ENCODE results near the gene TM9SF2. TPM values are rescaled to one million over a fixed set of nuclear protein-coding genes. Genes with fewer than 3 reads are reported as not detected.

The TM9SF2 gene
- total RNA-seq, 8 experiments from 2014 or later: 56.8 to 140 (median 76.3) TPM

GRCh38 chr13:99525967-99526366 is 24.7 kb downstream of the TM9SF2 start:
- in situ Hi-C loops (cut with MboI; ENCODE audit: low pct_unique_long_range_greater_than_20kb in 2 of 9, low sequenced_read_pairs in 9 of 9, unreplicated experiment in 9 of 9): no loop called here
- Histone ChIP-seq H3K4me3 (no peak overlapping the region), H3K4me1 (replicated peaks in 1 of 2) (no peaks in the 10 kb centered on the region), H3K27ac (no peak overlapping the region)
- no peak for ATAC-seq (replicated peaks in 6 of 8)
- 60 to 100% (median 100%) methylated on average over 1 to 3 of the region's 4 CpGs; no CpG with 5 or more reads in 1 of the 10 experiments for WGBS, 10 experiments

DNA sequence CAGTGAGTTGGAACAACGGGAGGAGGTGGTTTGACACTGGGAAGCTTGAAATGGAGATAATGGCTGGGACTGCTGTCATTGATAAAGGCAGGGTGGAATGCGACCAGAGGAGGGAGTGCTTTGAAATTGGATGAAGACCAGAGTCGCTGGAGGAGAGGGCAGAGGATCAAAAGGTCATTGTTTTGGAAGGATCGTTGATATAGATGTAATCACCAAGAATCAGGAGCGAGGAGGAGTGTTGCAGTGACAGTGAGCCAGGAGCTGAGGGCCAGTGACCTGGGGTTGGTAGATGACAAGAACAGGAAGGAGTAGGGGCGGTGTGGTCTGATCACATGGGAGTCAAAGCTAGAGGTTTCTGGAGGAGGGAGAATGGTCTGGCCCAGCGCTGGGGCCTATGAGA is 25.3 kb downstream of the TM9SF2 start:
- WGBS, 10 experiments: 60 to 94% (median 79%) methylated on average over 1 to 7 of the region's 7 CpGs
- in situ Hi-C loops (cut with MboI; ENCODE audit: low pct_unique_long_range_greater_than_20kb in 2 of 9, low sequenced_read_pairs in 9 of 9, unreplicated experiment in 9 of 9): no loop called here
- no peak for ATAC-seq (replicated peaks in 6 of 8)
- H3K27ac ChIP-seq: no peak overlapping the region
- no peak overlapping the region for H3K4me3 ChIP-seq
- no peaks in the 10 kb centered on the region for H3K4me1 ChIP-seq (replicated peaks in 1 of 2)

DNA sequence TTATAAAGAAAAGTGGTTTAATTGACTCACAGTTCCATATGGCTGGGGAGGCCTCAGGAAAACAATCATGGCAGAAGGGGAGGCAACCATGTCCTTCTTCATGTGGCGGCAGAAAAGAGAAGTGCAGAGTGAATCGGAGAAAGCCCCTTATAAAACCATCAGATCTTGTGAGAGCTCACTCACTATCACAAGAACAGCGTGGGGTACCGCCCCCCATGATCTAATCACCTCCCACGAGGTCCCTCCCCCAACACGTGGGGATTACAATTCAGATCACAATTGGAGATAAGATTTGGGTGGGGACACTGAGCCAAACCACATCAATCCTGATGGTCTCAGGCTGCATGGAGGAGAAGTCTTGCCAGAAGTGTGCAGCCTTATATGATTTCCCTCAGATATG is 26.0 kb downstream of the TM9SF2 start:
- peak in 1 of 8 experiments; percentile 45 for ATAC-seq (replicated peaks in 6 of 8)
- 62 to 100% (median 100%) methylated on average over 1 to 5 of the region's 6 CpGs; no CpG with 5 or more reads in 4 of the 10 experiments for WGBS, 10 experiments
- in situ Hi-C loops (cut with MboI; ENCODE audit: low pct_unique_long_range_greater_than_20kb in 2 of 9, low sequenced_read_pairs in 9 of 9, unreplicated experiment in 9 of 9): no loop called here
- Histone ChIP-seq H3K4me1 (replicated peaks in 1 of 2) (no peaks in the 10 kb centered on the region), H3K27ac (no peak overlapping the region), H3K4me3 (no peak overlapping the region)

DNA sequence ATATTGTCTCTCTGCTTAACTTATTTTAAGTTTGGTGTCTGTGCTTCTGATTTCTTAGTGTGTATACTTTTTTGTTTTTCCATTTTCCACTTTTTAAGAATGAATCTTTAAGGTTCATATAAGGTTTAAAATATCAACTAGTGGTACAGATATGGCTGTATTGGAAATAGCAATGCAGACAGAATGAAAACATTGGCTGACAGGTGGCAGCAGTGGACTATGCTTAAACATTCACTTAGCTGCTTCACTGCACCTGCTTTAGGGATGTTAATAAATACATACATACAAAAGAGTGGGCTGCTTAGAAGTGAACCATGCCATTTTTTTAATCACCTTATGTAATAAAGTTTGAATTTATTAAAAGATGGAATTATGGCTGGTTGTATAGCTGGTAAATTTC is 27.3 kb downstream of the TM9SF2 start:
- Histone ChIP-seq H3K27ac (no peak overlapping the region), H3K4me3 (no peak overlapping the region), H3K4me1 (replicated peaks in 1 of 2) (no peaks in the 10 kb centered on the region)
- in situ Hi-C loops (cut with MboI; ENCODE audit: low pct_unique_long_range_greater_than_20kb in 2 of 9, low sequenced_read_pairs in 9 of 9, unreplicated experiment in 9 of 9): no loop called here
- ATAC-seq (replicated peaks in 6 of 8): peak in 2 of 8 experiments; percentile 28 to 78

DNA sequence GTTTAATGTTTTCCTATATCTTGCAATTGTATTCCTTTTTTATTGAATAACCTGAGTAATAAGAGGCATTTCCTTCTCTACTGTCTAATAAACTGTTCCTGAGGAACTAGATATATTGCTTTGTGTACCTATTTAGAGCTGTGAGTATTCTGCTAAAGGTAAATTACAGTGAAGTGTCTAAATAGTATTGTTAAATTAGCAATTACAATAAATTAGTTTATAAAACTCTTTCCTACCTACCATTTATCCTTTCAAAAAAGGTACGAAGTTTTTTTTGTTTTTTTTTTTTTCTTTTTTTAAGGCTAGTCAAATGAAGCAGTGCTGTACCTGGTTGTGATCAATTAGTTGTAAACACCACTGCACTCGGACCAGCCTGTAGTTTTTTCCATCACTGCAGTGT is 34.8 kb downstream of the TM9SF2 start:
- WGBS, 10 experiments: 59 to 100% (median 100%) methylated on average over 1 to 2 of the region's 2 CpGs; no CpG with 5 or more reads in 1 of the 10 experiments
- no peak for ATAC-seq (replicated peaks in 6 of 8)
- Histone ChIP-seq H3K4me3 (no peak overlapping the region), H3K27ac (no peak overlapping the region), H3K4me1 (replicated peaks in 1 of 2) (no peaks in the 10 kb centered on the region)
- in situ Hi-C loops (cut with MboI; ENCODE audit: low pct_unique_long_range_greater_than_20kb in 2 of 9, low sequenced_read_pairs in 9 of 9, unreplicated experiment in 9 of 9): no loop called here

- no peak for ATAC-seq (replicated peaks in 6 of 8)
- H3K4me3 ChIP-seq: no peak overlapping the region
- 100% methylated on average over 1 of the region's 1 CpG; no CpG with 5 or more reads in 3 of the 10 experiments for WGBS, 10 experiments
- in situ Hi-C loops (cut with MboI; ENCODE audit: low pct_unique_long_range_greater_than_20kb in 2 of 9, low sequenced_read_pairs in 9 of 9, unreplicated experiment in 9 of 9): no loop called here
- no peak overlapping the region for H3K27ac ChIP-seq
- H3K4me1 ChIP-seq (replicated peaks in 1 of 2): no peaks in the 10 kb centered on the region
Measured at GRCh38 chr13:99540530-99540929, 39.3 kb downstream of the TM9SF2 start.

DNA sequence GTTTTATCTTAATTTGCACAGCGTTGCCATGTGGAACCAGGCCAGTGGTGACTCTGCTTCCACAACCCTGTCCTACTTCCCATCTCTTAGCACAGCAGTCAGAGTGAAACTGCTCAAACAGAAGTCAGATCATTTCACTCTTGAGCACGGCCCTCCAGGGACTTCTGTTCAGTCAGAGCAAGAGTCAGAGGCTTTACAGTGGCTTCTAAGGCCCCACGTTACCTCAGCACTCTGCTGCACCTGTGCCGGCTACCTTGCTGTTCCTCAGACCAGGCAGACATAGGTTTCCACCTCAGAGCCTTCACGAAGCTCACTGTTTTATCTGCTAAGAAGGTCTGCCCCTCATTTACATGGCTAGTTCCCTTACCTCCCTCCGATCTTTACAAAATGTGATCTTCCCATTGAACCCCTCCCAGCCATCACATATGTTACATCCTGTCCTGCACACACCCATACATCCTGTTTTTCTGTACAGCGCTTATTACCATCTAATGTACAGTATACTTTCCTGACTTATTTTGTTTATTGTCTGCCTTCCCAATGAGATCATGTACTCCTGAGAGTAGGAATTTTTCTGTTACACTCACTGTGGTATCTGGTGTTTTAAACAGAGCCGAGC is 41.6 kb downstream of the TM9SF2 start:
- in situ Hi-C loops (cut with MboI; ENCODE audit: low pct_unique_long_range_greater_than_20kb in 2 of 9, low sequenced_read_pairs in 9 of 9, unreplicated experiment in 9 of 9): no loop called here
- ATAC-seq (replicated peaks in 6 of 8): no peak

GRCh38 chr13:99545361-99545760 is 44.1 kb downstream of the TM9SF2 start:
- 86 to 100% (median 90%) methylated on average over 2 to 3 of the region's 6 CpGs; no CpG with 5 or more reads in 5 of the 10 experiments for WGBS, 10 experiments
- Histone ChIP-seq H3K4me1 (replicated peaks in 1 of 2) (no peaks in the 10 kb centered on the region), H3K27ac (no peak overlapping the region), H3K4me3 (no peak overlapping the region)
- in situ Hi-C loops (cut with MboI; ENCODE audit: low pct_unique_long_range_greater_than_20kb in 2 of 9, low sequenced_read_pairs in 9 of 9, unreplicated experiment in 9 of 9): no loop called here
- ATAC-seq (replicated peaks in 6 of 8): no peak

More for the DNA sequence above, 41.6 kb downstream of the TM9SF2 start:
- H3K4me1 ChIP-seq (replicated peaks in 1 of 2): no peaks in the 10 kb centered on the region
- 89 to 100% (median 97%) methylated on average over 1 to 8 of the region's 8 CpGs; no CpG with 5 or more reads in 1 of the 10 experiments for WGBS, 10 experiments
- no peak overlapping the region for H3K27ac ChIP-seq
- H3K4me3 ChIP-seq: no peak overlapping the region

DNA sequence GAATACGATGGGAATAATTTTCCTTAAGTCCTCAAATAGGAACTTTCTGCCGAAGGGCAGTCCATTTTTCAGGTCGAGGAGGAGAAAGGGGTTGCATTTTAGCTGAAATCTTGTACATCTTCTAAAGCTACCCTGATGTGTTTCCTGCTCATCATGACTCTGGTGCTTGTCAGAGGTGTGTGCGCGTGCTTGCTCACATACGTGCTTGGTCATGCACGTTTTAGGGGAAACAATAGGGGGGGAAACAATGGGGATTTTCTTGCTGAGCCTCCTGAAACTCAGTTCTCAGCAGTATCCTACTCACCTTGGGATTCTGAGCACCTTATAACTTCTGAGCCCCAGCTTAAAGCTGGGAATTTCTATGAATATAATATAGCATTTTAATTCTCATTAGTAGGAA is 44.7 kb downstream of the TM9SF2 start:
- H3K4me1 ChIP-seq (replicated peaks in 1 of 2): no peaks in the 10 kb centered on the region
- in situ Hi-C loops (cut with MboI; ENCODE audit: low pct_unique_long_range_greater_than_20kb in 2 of 9, low sequenced_read_pairs in 9 of 9, unreplicated experiment in 9 of 9): no loop called here
- 62 to 100% (median 93%) methylated on average over 1 to 7 of the region's 7 CpGs; no CpG with 5 or more reads in 2 of the 10 experiments for WGBS, 10 experiments
- no peak overlapping the region for H3K4me3 ChIP-seq
- ATAC-seq (replicated peaks in 6 of 8): no peak
- H3K27ac ChIP-seq: no peak overlapping the region

GRCh38 chr13:99546878-99547277 is 45.6 kb downstream of the TM9SF2 start:
- no peak overlapping the region for H3K4me3 ChIP-seq
- H3K4me1 ChIP-seq (replicated peaks in 1 of 2): no peaks in the 10 kb centered on the region
- in situ Hi-C loops (cut with MboI; ENCODE audit: low pct_unique_long_range_greater_than_20kb in 2 of 9, low sequenced_read_pairs in 9 of 9, unreplicated experiment in 9 of 9): no loop called here
- H3K27ac ChIP-seq: no peak overlapping the region
- no peak for ATAC-seq (replicated peaks in 6 of 8)
- WGBS, 10 experiments: 20 to 100% (median 77%) methylated on average over 1 to 4 of the region's 7 CpGs; no CpG with 5 or more reads in 4 of the 10 experiments

DNA sequence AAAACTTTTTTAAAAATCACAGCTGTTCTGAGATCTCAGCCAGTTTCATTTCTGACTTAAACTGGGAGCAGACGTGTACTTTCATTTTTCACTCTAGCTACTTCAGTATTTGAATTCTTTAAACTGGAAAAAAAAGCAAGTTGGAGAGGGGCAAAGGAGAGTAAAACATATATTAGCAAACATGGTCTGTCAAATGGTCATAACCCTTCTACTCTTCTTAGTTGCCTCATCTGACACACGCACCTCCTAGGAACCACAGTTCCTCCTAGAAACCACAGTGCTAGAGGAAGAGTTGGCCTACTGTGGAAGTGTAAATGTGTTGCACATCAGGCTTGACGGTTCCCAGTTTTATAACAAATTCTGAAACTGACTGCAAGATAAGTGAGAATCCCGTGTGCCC is 47.2 kb downstream of the TM9SF2 start:
- Histone ChIP-seq H3K4me1 (replicated peaks in 1 of 2) (no peaks in the 10 kb centered on the region), H3K4me3 (no peak overlapping the region), H3K27ac (no peak overlapping the region)
- 79 to 100% (median 94%) methylated on average over 1 to 3 of the region's 4 CpGs; no CpG with 5 or more reads in 3 of the 10 experiments for WGBS, 10 experiments
- in situ Hi-C loops (cut with MboI; ENCODE audit: low pct_unique_long_range_greater_than_20kb in 2 of 9, low sequenced_read_pairs in 9 of 9, unreplicated experiment in 9 of 9): no loop called here
- no peak for ATAC-seq (replicated peaks in 6 of 8)

- Histone ChIP-seq H3K4me3 (no peak overlapping the region), H3K4me1 (replicated peaks in 1 of 2) (no peaks in the 10 kb centered on the region), H3K27ac (no peak overlapping the region)
- in situ Hi-C loops (cut with MboI; ENCODE audit: low pct_unique_long_range_greater_than_20kb in 2 of 9, low sequenced_read_pairs in 9 of 9, unreplicated experiment in 9 of 9): no loop called here
- WGBS, 10 experiments: 67 to 100% (median 90%) methylated on average over 1 to 5 of the region's 5 CpGs; no CpG with 5 or more reads in 1 of the 10 experiments
- ATAC-seq (replicated peaks in 6 of 8): no peak
Measured at GRCh38 chr13:99553033-99553432, 51.8 kb downstream of the TM9SF2 start.

DNA sequence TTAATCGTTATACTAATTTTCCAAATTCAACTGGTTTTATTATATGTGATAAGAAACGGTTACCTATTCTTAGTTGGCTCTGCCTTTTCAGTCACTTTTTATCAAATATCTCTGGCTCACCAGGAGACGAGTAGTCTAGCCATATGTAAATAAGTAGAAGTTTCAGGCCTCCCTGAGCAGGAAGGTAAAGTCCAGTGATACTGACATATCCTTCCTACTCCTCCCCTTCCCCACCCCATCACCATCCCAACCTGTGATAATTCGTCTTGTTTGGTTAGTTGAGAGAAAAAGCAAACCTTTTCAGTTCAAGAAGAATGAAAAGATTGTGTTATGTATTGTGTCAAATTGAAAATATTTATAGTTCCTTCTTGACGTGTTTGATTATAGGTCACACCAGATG is 53.9 kb downstream of the TM9SF2 start:
- H3K4me3 ChIP-seq: no peak overlapping the region
- ATAC-seq (replicated peaks in 6 of 8): no peak
- in situ Hi-C loops (cut with MboI; ENCODE audit: low pct_unique_long_range_greater_than_20kb in 2 of 9, low sequenced_read_pairs in 9 of 9, unreplicated experiment in 9 of 9): no loop called here
- WGBS, 10 experiments: 63 to 100% (median 79%) methylated on average over 1 to 5 of the region's 5 CpGs
- H3K27ac ChIP-seq: no peak overlapping the region
- no peaks in the 10 kb centered on the region for H3K4me1 ChIP-seq (replicated peaks in 1 of 2)

- Histone ChIP-seq H3K4me1 (replicated peaks in 1 of 2) (no peaks in the 10 kb centered on the region), H3K27ac (no peak overlapping the region), H3K4me3 (no peak overlapping the region)
- in situ Hi-C loops (cut with MboI; ENCODE audit: low pct_unique_long_range_greater_than_20kb in 2 of 9, low sequenced_read_pairs in 9 of 9, unreplicated experiment in 9 of 9): no loop called here
- 66 to 100% (median 94%) methylated on average over 3 to 7 of the region's 7 CpGs for WGBS, 10 experiments
- no peak for ATAC-seq (replicated peaks in 6 of 8)
Measured at GRCh38 chr13:99556867-99557443, 55.7 kb downstream of the TM9SF2 start.

All from motor neuron (in vitro differentiated cells).